ENCODE results near the gene EYS.

Gene EYS

GRCh38 chr6:64217721-64218620 is 1489.1 kb downstream of the EYS start:
- DNase-seq (ENCODE audit: low read depth): peak; percentile 28
- TF ChIP-seq CTCF (IDR thresholded peaks at IDR 0.05; ENCODE audit: insufficient read depth, low read depth, low read length, missing control alignments): no peak
- no peak overlapping the region for H3K4me3 ChIP-seq (ENCODE audit: low read depth, low read length)

DNA sequence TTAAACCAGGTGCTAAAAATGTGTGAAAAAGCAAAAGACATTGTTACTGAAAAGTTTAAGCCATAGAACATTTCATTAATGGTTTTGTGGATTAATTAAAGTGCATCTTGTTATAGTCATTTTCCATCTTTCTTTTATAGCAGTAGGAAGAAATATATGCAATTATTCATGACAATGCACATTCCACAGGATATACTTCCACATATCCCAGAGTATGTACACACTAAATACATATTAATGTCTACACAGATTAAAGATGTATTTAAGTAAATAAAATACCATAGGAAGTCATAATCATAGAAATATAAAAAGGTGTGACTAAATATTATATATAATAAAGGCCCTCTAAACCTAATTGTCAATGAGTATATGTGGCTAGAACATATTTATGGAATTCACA is 1492.7 kb downstream of the EYS start:
- H3K4me3 ChIP-seq (ENCODE audit: low read depth, low read length): no peak overlapping the region
- no peak for DNase-seq (ENCODE audit: low read depth)
- TF ChIP-seq CTCF (IDR thresholded peaks at IDR 0.05; ENCODE audit: insufficient read depth, low read depth, low read length, missing control alignments): no peak

DNA sequence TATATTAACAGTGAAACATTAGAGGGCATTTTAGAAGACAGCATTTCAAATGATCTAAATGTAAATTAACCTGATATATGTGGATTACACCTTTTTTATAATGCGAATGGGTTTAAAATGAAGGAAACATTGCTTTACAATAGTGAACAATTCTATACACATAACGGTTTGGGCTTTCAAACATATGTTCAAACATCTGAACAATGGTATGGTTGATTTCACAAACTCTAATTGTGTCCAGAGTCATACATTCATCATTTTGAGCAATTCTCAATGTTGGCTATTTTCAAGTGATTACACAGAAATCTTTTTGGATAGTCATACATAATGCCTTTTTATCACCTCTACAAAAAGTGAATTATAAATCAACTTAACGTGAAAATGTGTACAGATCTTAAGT is 1493.3 kb downstream of the EYS start:
- TF ChIP-seq CTCF (IDR thresholded peaks at IDR 0.05; ENCODE audit: insufficient read depth, low read depth, low read length, missing control alignments): no peak
- no peak for DNase-seq (ENCODE audit: low read depth)
- no peak overlapping the region for H3K4me3 ChIP-seq (ENCODE audit: low read depth, low read length)

GRCh38 chr6:64197246-64197645 is 1509.8 kb downstream of the EYS start:
- DNase-seq (ENCODE audit: low read depth): no peak
- no peak overlapping the region for H3K4me3 ChIP-seq (ENCODE audit: low read depth, low read length)
- TF ChIP-seq CTCF (IDR thresholded peaks at IDR 0.05; ENCODE audit: insufficient read depth, low read depth, low read length, missing control alignments): no peak

DNA sequence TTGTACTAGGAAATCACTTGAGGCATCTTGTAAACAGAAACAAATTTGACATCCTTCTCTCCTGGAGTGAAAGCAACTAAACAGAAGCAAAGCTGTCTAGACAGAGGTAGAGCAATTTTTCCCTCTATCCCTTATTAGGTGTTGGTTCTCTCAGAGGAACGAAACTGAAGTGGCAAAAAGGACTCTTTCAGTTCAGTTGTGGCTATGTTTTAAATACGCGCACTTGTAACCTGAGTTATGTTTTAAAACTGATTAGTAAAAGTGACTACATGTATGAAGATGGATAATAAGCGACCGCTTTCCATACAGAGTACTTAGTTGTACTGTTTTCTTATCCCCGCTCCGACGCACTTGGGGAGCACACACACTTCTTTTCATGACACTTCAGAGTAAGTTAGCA is 1520.4 kb downstream of the EYS start:
- no peak for DNase-seq (ENCODE audit: low read depth)
- no peak overlapping the region for H3K4me3 ChIP-seq (ENCODE audit: low read depth, low read length)
- TF ChIP-seq CTCF (IDR thresholded peaks at IDR 0.05; ENCODE audit: insufficient read depth, low read depth, low read length, missing control alignments): no peak

DNA sequence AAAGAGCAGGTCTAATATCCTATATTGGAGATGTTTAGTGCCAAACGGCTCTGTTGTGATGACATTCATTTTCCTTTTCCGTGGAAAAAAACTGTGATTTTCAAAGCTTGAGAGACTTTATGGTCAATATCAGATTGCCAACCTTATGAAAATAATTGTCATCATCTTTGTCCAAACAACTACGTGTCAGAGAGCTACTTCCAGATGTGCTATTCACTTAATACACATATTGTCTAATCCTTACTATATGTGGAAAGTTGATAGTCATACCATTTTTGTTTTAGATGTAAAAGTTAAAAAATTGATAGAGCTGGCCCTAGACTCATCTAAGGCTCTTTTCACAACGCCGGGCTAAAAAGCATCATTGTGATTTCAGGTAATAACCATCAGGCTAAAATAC is 1521.4 kb downstream of the EYS start:
- no peak overlapping the region for H3K4me3 ChIP-seq (ENCODE audit: low read depth, low read length)
- TF ChIP-seq CTCF (IDR thresholded peaks at IDR 0.05; ENCODE audit: insufficient read depth, low read depth, low read length, missing control alignments): no peak
- DNase-seq (ENCODE audit: low read depth): no peak

DNA sequence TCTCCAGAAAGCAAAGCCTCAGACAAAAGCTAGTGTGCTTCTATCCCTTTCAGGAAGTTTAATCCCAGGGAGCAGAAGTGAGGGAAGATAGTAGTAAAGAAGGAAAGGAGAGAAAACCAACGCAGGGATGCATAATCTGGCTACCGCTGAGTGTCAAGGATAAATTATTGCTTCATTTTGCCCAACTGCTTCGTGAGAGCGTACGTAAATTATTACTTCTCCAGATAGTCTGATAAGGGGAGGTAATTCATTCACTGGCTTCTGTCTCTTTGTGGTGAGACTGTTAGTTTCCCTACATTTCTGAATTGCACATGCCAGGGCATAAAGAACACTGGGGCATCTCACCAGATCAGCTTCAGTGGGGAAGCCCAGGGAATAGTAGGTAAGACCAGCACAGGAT is 1531.7 kb downstream of the EYS start:
- no peak for TF ChIP-seq CTCF (IDR thresholded peaks at IDR 0.05; ENCODE audit: insufficient read depth, low read depth, low read length, missing control alignments)
- H3K4me3 ChIP-seq (ENCODE audit: low read depth, low read length): no peak overlapping the region
- DNase-seq (ENCODE audit: low read depth): no peak
